Activated T-helper 2 cell treated with anti-CD3 and anti-CD28 coated beads, Interferon-gamma antibody, Interleukin-2, Interleukin-4, amounts not matched to agents 10 μg/mL and 5 μg/mL and 100 μg/mL, durations not matched to agents 14 hours and 24 hours and 36 hours (primary cell): Measurements from ENCODE around the gene APOB. TPM values are rescaled to one million over a fixed set of nuclear protein-coding genes. Genes with fewer than 3 reads are reported as not detected.

Source experiments
- DNase-seq: peaks from one replicate; pipeline ENCODE4 v3.0.0; 2021; ENCODE audit warnings: low spot score
- H3K27ac Mint-ChIP-seq: one replicate; pipeline ENCODE4 v1.8.0; 2021; ENCODE audit warnings: mixed read lengths
- H3K27me3 Mint-ChIP-seq: one replicate; pipeline ENCODE4 v1.8.0; 2021; ENCODE audit warnings: low read depth, mixed read lengths
- H3K36me3 Mint-ChIP-seq: one replicate; pipeline ENCODE4 v1.8.0; 2021; ENCODE audit warnings: low read depth, mixed read lengths
- H3K4me1 Mint-ChIP-seq: one replicate; pipeline ENCODE4 v1.8.0; 2021; ENCODE audit warnings: low read depth, mixed read lengths
- H3K4me3 Mint-ChIP-seq: one replicate; pipeline ENCODE4 v1.8.0; 2021; ENCODE audit warnings: low read depth, mild to moderate bottlenecking, moderate library complexity, mixed read lengths
- H3K9me3 Mint-ChIP-seq: one replicate; pipeline ENCODE4 v1.8.0; 2021; ENCODE audit warnings: mixed read lengths
- intact Hi-C: fragments of 100-400 bp; cut with micrococcal nuclease; formaldehyde crosslinking; loops from one replicate; pipeline ENCODE4 v1.15.1; 2023
- total RNA-seq: library from RNA; stranded (reverse); gene quantifications from 2 replicates; pipeline ENCODE4 v1.2.3, GENCODE V29; 2022

Gene APOB
- total RNA-seq, 1 donor from 2014 or later, result not detected

DNA sequence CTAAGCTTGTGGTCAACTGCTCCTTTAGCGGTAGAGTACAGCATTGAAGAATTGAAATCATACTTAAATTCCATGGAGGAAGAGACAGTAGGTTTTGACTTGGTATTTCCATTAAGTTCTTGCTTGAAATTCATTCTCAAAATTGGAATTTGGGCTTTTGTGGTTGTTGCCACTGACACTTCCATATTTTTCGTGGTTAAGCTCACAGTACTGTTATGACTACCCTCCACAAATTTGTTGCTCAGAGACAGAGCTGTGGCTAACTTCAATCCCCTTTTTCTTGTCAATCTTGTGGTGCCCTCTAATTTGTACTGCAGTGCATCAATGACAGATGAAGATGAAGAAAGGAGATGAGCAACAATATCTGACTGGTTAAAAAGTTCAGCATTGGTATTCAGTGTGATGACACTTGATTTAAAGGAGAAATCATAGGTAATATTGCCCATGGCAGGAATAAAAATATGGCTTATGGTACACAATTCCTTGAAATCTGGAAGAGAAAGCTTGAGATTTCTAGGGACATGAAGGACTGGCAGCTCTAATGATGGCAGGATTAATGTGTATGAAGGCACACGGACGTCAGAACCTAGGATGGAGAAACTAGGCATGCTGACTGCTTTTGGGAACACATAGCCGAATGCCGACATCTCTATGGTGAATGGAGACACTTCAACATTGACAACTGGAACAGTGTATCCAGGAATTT is 37.3 kb downstream of the APOB start:
- DNase-seq, result no peak
- intact Hi-C loops, result no loop called here
- Mint-ChIP-seq H3K27ac (no peak overlapping the region), H3K4me1 (no peaks in the 10 kb centered on the region), H3K36me3 (no peaks in the 10 kb centered on the region), H3K27me3 (no peaks in the 10 kb centered on the region), H3K4me3 (no peak overlapping the region), H3K9me3 (no peaks in the 10 kb centered on the region)

DNA sequence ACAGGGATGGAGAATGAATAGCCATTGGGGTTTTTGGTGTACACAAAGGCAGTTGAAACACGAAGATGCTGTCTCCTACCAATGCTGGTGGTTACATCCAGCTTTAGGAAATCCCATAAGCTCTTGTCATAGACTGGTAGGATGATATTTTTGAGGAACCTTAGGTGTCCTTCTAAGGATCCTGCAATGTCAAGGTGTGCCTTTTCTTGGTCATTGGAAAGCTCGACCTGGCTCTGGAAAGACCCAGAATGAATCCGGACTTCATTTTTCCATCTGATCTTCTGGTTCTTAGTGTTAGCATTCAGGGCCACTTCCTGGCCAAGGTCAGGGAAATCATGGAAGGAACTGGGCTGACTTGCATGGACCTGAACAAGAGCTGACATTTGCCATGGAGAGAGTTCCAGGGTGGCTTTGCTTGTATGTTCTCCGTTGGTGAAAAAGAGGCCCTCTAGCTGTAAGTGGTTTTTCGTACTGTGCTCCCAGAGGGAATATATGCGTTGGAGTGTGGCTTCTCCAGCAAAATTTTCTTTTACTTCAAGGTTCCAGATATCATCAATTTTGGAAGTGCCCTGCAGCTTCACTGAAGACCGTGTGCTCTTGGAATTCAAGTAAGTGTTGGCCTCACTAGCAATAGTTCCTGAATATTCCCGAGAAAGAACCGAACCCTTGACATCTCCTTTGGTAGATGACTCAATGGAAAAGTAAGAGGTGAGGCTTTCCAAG is 38.0 kb downstream of the APOB start:
- intact Hi-C loops, result no loop called here
- DNase-seq, result no peak
- Mint-ChIP-seq H3K4me1 (no peaks in the 10 kb centered on the region), H3K27ac (no peak overlapping the region), H3K36me3 (no peaks in the 10 kb centered on the region), H3K27me3 (no peaks in the 10 kb centered on the region), H3K9me3 (no peaks in the 10 kb centered on the region), H3K4me3 (no peak overlapping the region)

DNA sequence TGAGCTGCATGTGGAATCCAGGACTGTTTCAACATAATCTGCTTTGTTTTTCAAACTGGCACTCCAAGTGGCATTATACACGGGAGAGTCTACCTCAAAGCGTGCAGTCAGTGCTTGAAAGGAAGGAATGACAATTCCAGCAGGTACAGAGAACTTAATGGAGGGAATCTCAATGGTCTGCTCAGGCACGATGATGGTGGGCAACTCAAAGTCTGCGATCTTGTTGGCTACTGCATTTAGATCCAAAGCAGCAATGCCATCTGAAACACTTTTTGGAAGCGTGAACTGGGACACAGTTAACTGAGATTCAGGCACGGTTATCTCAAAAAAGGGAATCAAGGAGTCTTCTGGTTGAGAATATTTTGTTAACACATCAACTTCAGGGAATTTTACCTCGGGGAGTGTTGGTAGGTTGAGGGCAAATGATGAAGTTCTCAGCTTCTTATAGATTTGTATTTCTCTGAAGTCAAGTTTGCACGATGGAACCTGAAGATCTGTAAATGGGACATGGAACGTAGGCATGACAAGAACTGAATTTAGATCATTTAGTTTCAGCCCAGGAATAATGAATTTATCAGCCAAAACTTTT is 38.7 kb downstream of the APOB start:
- H3K9me3 Mint-ChIP-seq, result no peaks in the 10 kb centered on the region
- H3K4me1 Mint-ChIP-seq, result no peaks in the 10 kb centered on the region
- no peak overlapping the region for H3K4me3 Mint-ChIP-seq
- intact Hi-C loops, result no loop called here
- no peaks in the 10 kb centered on the region for H3K36me3 Mint-ChIP-seq
- H3K27ac Mint-ChIP-seq, result no peak overlapping the region
- H3K27me3 Mint-ChIP-seq, result no peaks in the 10 kb centered on the region
- DNase-seq, result no peak

DNA sequence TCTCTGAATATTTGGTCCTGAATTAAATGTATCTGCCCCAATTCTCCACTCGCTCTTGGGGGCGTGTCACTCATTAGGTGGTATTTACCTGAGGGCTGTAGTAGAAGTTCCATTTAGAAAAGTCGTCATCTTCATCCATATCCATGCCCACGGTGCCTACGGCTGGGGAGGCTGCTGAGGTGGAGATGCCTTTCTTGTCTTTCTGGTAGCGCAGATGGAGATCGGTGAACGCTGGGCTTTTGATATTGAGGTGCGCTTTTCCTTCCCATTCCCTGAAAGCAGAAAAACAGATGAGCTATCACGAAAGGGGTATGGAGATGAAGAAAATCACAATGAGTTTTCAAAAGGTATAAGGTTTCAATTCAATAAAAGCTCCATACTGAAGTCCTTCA is 39.7 kb downstream of the APOB start:
- H3K27me3 Mint-ChIP-seq, result no peaks in the 10 kb centered on the region
- no peak for DNase-seq
- no peak overlapping the region for H3K27ac Mint-ChIP-seq
- H3K4me3 Mint-ChIP-seq, result no peak overlapping the region
- H3K9me3 Mint-ChIP-seq, result no peaks in the 10 kb centered on the region
- intact Hi-C loops, result no loop called here
- H3K4me1 Mint-ChIP-seq, result no peaks in the 10 kb centered on the region
- H3K36me3 Mint-ChIP-seq, result no peaks in the 10 kb centered on the region

DNA sequence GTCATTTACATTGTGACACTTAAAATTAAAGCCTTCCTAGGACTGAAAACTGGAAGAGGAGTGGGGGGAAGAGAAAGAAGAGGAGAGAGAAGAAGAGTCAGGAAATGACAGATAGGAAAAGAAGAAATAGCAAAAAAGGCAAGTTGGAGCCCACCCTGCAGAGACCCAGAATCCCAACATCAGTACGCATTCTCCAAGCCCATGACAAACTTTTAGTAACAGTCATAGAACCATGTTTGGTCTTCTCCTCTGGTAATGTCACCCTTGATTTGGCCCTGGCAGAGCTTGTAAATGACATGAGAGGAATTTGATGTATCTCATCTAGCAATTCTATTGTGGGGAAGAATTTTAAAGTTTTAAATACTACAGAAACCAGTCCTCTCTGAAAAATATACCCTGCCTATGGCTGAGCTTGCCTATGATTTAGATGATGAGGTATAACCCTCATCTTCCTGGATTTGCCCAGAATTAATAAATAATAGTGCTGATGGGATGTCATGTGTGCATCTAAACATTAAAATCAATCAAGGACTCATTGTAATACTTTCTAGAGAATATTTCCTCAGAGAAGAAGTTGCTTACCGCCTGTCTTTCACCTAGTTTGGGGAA is 40.2 kb downstream of the APOB start:
- no peaks in the 10 kb centered on the region for H3K9me3 Mint-ChIP-seq
- H3K36me3 Mint-ChIP-seq, result no peaks in the 10 kb centered on the region
- intact Hi-C loops, result no loop called here
- no peaks in the 10 kb centered on the region for H3K27me3 Mint-ChIP-seq
- DNase-seq, result no peak
- H3K4me1 Mint-ChIP-seq, result no peaks in the 10 kb centered on the region
- no peak overlapping the region for H3K4me3 Mint-ChIP-seq
- H3K27ac Mint-ChIP-seq, result no peak overlapping the region

DNA sequence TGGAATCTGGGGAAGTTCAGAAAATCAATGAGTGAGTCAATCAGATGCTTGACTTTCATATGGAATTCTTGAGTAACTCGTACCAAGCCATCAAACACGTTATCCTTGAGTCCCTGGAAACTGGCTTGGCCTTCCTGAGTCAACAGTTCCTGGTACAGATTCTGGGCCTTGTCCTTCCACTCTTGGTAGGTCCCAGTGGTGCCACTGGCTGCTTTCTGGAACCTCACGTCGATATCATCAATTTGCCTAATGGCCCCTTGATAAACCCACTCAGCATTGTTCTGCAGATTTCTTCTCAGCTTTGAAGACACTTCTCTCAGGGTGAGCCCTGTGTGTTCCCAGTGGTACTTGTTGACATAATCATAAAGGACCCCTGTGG is 41.1 kb downstream of the APOB start:
- no peak for DNase-seq
- H3K4me3 Mint-ChIP-seq, result no peak overlapping the region

DNA sequence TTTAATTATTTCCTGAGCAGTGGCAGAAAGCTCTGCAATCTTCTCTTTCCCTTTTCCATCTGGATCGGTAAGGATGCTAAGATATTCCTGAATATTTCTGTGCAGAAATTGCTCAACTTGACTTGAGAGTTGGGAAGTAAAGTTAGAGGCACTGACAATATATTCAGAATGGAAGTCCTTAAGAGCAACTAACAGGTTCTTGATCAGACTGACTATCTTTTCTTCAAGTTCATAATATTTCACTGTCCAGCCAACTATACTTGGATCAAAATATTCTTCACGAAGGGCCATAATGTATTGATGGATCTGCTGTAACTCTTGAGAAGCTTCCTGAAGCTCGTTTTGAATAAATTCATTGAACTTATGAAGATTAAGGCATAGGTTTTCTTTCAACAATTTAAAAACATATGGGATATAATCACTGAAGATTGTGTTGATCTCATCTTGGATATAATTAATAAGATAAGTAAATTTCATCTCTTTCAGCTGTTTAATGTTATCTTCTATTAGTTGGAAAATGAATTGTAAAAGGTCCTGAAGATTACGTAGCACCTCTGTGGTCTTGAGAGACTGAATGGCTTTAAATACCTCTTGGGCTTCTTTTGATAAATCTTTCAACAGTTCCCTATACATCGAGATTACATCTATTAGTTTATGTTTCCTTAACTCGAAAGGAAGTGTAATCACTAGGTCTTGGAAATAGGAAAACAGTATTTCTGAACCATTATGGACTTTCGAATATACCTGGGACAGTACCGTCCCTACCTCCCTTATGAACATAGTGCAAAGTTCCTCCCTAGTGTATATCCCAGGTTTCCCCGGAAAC is 41.7 kb downstream of the APOB start:
- no peaks in the 10 kb centered on the region for H3K27me3 Mint-ChIP-seq

More for the DNA sequence above, 41.1 kb downstream of the APOB start:
- Mint-ChIP-seq H3K27ac (no peak overlapping the region), H3K27me3 (no peaks in the 10 kb centered on the region), H3K36me3 (no peaks in the 10 kb centered on the region), H3K9me3 (no peaks in the 10 kb centered on the region), H3K4me1 (no peaks in the 10 kb centered on the region)
- intact Hi-C loops, result no loop called here

DNA sequence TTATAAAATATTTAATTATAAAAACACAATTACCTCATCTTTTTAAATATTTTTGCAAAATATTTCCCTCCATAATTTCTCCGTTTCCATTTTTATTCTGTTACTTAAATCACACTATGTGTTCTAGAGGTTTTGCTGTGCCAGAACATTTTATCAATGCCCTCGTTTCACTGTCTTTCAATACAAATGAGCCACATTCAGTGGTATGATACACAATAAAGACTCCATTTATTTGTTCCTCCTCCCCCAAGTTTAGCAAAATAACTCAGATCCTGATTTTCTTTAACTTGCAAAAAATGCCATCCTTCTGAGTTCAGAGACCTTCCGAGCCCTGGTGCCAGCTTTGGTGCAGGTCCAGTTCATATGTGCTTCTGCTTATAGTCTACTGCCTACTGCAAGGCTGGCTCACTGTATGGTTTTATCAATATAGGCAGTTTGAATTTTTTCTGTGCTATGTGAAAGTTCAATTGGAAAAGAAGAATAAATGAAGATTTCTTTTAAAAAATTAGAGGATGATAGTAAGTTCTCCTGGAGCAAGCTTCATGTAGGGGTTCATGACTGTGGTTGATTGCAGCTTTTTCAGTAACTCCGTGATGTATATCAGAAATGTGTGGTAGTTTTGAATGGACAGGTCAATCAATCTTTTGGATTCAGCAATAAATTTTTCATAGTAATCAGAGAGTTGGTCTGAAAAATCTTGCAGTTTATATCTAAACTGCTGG is 42.5 kb downstream of the APOB start:
- no peak overlapping the region for H3K27ac Mint-ChIP-seq
- intact Hi-C loops, result no loop called here
- no peaks in the 10 kb centered on the region for H3K27me3 Mint-ChIP-seq
- no peaks in the 10 kb centered on the region for H3K4me1 Mint-ChIP-seq
- no peak overlapping the region for H3K4me3 Mint-ChIP-seq
- no peak for DNase-seq
- H3K9me3 Mint-ChIP-seq, result no peaks in the 10 kb centered on the region
- H3K36me3 Mint-ChIP-seq, result no peaks in the 10 kb centered on the region

More for the DNA sequence above, 41.7 kb downstream of the APOB start:
- no peak for DNase-seq
- Mint-ChIP-seq H3K4me3 (no peak overlapping the region), H3K9me3 (no peaks in the 10 kb centered on the region), H3K36me3 (no peaks in the 10 kb centered on the region), H3K4me1 (no peaks in the 10 kb centered on the region), H3K27ac (no peak overlapping the region)
- intact Hi-C loops, result no loop called here

DNA sequence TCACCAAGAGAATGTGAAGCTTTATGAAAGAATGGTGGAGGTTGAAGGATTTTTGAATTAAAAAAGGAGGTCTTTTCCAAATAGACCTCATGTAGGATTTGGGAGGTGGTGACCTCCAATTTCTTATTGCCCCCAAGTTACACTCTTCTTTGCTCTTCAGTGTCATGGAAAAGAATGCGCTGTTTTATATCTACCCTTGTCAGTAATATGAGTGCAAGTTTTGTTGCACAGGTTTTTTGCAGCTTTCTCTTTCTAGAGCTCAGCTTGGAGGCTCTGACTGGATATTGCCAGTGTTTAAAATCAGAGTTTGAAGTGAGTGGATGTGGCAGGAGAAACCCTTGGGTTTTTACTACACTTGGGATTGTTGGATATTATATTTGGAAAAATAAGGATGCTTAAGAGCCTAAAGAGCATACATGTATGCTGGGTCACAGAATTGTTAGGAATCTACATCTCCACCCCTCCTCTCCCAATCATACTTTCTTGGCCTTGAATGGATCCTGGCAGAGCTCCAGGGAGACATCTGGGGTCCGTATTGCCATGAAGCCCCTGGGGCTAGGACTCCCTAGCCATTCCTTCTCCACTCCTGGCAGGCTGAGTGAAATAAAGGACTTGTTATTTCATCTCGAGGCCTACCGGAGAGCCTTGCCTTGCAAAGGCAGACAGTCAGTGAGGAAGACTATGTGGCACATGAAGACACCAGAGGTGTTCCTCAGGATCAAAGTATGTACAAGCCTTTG is 43.8 kb downstream of the APOB start:
- no peaks in the 10 kb centered on the region for H3K27me3 Mint-ChIP-seq

DNA sequence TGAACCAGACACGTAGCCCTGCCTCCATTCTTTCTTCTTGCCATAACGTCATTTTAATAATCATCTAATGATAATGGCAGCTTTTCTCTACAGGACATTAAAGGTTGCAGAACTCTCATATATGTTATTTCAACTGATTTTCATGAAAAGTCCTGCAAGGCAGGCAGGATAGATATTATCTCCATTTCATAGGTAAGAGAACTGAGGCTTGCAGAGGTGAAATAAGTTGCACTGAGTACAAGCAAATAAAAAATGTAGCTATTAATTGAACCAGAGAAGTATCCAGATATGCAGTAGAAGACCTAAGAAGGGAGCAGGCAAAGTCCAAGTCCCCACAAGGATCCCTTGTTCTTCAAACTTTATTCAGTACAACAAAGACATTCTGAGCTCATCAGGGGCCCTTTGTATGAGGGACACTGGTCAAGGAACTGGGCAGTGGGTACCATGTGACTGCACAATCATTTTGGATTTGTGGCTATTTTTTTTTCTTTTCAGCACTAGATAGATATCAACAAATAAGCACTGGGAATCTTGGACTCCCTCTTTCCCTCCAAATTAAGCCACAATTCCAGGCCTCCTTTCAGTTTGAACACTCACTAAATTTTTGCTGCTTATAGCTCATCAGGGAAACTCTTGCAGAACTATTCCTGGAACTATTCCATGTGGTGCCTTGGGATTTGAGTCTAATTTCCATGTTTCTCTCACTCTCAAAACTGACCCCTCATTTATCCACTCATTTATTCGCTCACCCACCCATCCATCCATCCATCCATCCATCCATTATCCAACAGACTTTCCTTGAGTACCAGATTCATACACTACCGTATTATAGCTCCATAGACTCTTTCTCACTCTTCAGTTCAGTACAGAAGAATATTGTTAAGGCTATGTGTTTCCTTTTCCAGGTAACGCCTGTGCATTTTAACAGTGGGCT is 44.6 kb downstream of the APOB start:
- no peak for DNase-seq
- Mint-ChIP-seq H3K4me1 (no peaks in the 10 kb centered on the region), H3K4me3 (no peak overlapping the region), H3K9me3 (no peaks in the 10 kb centered on the region), H3K36me3 (no peaks in the 10 kb centered on the region), H3K27me3 (no peaks in the 10 kb centered on the region), H3K27ac (no peak overlapping the region)
- intact Hi-C loops, result no loop called here

More for the DNA sequence above, 43.8 kb downstream of the APOB start:
- Mint-ChIP-seq H3K36me3 (no peaks in the 10 kb centered on the region), H3K9me3 (no peaks in the 10 kb centered on the region), H3K27ac (no peak overlapping the region), H3K4me1 (no peaks in the 10 kb centered on the region), H3K4me3 (no peak overlapping the region)
- no peak for DNase-seq
- intact Hi-C loops, result no loop called here
